GM21723 (cell line): ENCODE data around the gene YIPF6.
"Not testable (repeated sequence)": the region's sequence is repeated elsewhere in the genome, so short reads cannot be mapped to it uniquely, and the experiment has no call there.

Experiments
- ATAC-seq: cut with Tn5 transposase; IDR thresholded peaks from one replicate; pipeline ENCODE4 v1.9.1; 2021; ENCODE audit warnings: mild to moderate bottlenecking, moderate library complexity; ENCODE audit not compliant: unreplicated experiment

YIPF6 gene

GRCh38 chrX:68503836-68504636, 5.2 kb downstream of the YIPF6 start:
- no peak for ATAC-seq

DNA sequence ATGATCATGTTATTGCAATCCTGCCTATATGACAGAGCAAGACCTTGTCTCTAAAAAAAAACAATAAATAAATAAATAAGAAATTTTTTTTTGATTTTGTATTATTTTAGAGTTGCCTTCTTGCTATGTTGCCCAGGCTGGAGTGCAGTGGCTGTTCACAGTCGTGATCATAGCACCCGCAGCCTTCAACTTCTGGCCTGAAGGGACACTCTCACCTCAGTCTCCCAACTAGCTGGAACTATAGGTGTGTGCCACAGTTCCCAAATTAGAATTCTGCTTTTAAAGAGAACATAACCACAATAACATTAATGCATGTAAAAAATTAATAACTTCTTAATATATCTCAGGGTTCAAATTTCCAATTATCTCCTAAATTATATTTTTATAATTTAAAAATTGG, 7.8 kb downstream of the YIPF6 start:
- ATAC-seq, result no peak

GRCh38 chrX:68508799-68509198, 9.9 kb downstream of the YIPF6 start:
- ATAC-seq, result no peak

GRCh38 chrX:68511255-68511654, 12.4 kb downstream of the YIPF6 start:
- ATAC-seq, result peak; percentile 85

GRCh38 chrX:68524680-68525079, 25.8 kb downstream of the YIPF6 start:
- ATAC-seq, result not testable (repeated sequence)

- no peak for ATAC-seq
Measured at GRCh38 chrX:68532831-68533533, 34.1 kb downstream of the YIPF6 start.

- ATAC-seq, result no peak
Measured at GRCh38 chrX:68533656-68534055, 34.8 kb downstream of the YIPF6 start.

GRCh38 chrX:68534691-68535090, 35.8 kb downstream of the YIPF6 start:
- ATAC-seq, result no peak

DNA sequence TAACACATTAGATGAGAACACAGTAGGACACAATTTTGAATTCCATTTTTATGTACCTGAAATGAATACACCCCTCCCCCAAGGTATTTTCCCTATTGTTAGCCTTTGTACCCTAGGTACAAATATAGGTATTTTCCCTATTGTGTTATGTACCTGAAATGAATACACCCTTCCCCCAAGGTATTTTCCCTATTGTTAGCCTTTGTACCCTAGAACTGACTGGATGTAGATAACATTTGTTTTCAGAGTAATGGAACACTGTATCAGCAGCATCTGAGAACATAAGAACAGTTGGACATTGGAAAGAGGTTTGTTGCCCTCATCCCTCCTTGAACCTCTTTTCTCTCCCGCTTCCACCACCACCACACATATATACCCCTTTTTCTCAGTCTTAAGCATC, 37.6 kb downstream of the YIPF6 start:
- no peak for ATAC-seq

DNA sequence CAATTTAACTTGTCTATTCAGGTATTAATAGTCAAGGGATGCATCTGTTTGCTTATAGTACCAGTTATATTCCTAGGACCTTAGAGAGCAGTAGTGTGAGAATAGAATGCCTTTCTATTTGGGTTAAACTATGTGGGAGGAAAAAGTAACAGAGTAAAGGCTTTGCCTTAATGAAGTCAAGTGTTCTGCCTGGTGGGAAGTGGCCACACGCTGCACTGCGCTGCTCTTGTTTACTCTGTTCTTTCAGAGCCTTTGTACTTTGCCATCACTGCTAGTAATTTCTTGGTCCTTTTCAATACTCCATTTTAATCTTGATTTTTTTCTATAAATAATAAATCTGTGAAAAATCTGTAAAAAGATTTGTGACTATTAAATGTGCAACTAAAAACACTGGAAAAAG, 38.0 kb downstream of the YIPF6 start:
- ATAC-seq, result no peak

DNA sequence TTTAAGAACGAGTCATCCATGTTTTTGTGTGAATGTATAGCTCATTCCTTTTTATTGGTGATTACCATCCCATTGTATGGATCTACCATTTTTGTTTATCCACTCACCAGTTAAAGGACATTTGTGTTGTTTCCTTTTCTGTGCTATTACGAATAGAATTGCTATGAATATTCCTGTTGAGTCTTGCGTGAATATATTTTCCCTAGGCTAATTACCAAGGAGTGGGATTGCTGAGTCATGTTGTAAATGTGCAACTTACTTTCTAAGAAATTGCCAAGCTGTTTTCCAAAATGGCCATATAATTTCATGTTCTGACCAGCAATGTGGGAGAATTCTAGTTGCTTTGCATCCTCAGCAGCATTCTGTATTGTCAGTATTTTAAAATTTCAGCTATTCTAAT, 51.3 kb downstream of the YIPF6 start:
- ATAC-seq, result no peak

DNA sequence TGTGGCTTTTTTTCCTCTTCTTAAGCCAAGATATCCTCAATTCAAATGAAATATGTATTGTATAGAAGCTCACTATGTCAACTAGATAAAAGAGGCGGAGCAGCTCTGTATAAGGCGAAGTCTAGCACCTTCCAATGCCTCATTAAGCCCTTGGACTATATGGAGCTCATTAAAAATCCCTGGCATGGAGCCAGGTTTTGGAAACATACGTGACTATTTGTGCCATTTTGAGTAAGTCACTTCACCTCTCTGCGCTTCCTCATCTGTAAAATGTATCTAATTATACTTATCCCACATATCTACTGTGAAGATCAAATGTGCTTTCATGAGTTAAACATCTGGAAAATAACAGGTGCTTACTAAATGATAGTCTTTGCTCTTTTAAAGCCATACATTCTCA, 57.2 kb downstream of the YIPF6 start:
- no peak for ATAC-seq

- not testable (repeated sequence) for ATAC-seq
Measured at GRCh38 chrX:68557126-68557525, 58.3 kb downstream of the YIPF6 start.

- not testable (repeated sequence) for ATAC-seq
Measured at GRCh38 chrX:68559905-68560304, 61.1 kb downstream of the YIPF6 start.

GRCh38 chrX:68568136-68568535, 69.3 kb downstream of the YIPF6 start:
- ATAC-seq, result no peak

GRCh38 chrX:68570598-68570997, 71.7 kb downstream of the YIPF6 start:
- no peak for ATAC-seq

GRCh38 chrX:68571292-68571609, 72.4 kb downstream of the YIPF6 start:
- ATAC-seq, result no peak

GRCh38 chrX:68571610-68572311, 72.9 kb downstream of the YIPF6 start:
- peak; percentile 91 for ATAC-seq

- ATAC-seq, result no peak
Measured at GRCh38 chrX:68574240-68574639, 75.4 kb downstream of the YIPF6 start.

DNA sequence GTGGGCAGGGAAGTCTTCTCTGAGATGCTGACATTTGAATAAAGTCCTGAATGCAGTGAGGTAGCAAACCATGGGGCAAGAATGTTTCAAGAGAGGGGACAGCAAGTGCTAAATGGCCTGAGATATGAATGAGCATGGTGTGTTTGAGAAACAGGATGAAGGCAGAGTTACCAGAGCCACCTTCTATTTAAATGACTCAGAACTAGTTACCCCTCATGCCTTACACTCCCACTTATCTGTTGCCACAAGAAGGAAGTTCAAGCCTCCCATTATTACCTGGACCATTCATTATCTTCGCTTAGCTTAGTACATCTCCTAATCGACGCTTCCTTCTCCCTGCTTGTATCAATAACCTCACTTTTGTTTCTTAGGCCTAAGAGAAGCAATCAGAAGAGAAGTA, 81.0 kb downstream of the YIPF6 start:
- no peak for ATAC-seq

DNA sequence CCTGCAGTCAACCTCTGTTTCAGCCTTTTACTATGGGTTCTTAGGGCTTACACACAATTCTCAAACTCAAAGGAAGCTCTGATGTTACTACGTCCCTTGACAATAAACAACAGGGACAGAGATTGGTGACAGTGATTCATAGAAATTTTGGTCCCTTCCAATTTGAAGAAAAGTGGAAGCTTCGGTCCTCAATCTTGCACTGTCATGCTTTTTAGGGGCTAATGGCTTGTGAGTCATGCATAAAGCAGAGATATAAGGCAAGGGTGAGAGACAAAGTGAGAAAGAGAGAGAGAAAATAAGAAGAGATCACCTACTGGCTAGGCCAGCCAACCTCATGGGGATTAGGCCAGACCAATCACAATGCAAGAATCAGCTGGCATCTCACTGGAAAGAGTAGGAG, 85.4 kb downstream of the YIPF6 start:
- ATAC-seq, result no peak
